NB4 (cell line): ENCODE data around the gene FSTL3.

Source experiments
- CTCF ChIP-seq: IDR thresholded peaks from one replicate; pipeline ENCODE4 v1.5.1; 2012; ENCODE audit warnings: low read depth, low read length
- MAX ChIP-seq: IDR thresholded peaks from 2 replicates; pipeline ENCODE4 v1.6.1; 2011; ENCODE audit warnings: low read depth, low read length
- MYC ChIP-seq: IDR thresholded peaks from 2 replicates; pipeline ENCODE4 v1.6.1; 2011; ENCODE audit warnings: low read depth, low read length
- POLR2A ChIP-seq: IDR thresholded peaks from 2 replicates; pipeline ENCODE4 v1.6.1; 2011; ENCODE audit warnings: mild to moderate bottlenecking; ENCODE audit not compliant: insufficient read length; ENCODE audit errors: extremely low read depth

- TF ChIP-seq MAX: no peak
- TF ChIP-seq CTCF: no peak
- no peak for TF ChIP-seq POLR2A
- TF ChIP-seq MYC: no peak
These were observed 9.3 kb downstream of the FSTL3 start for GRCh38 chr19:685454-685931.
